Fibroblast of lung (primary cell): Measurements from ENCODE around the gene PICALM. TPM values are rescaled to one million over a fixed set of nuclear protein-coding genes. Genes with fewer than 3 reads are reported as not detected.

Experiments
- DNase-seq, 2 donors: peaks; one replicate each; pipeline versions ENCODE4 v3.0.0 to v3.0.0-alpha.2; 2010; ENCODE audit warnings: low read depth in 2 of 2
- H2AFZ ChIP-seq: 2 replicates; pipeline ENCODE4 v1.5.1; 2012; ENCODE audit warnings: low read length, control low read depth, inconsistent platforms
- H3K27ac ChIP-seq: 2 replicates; pipeline ENCODE4 v1.5.1; 2011; ENCODE audit warnings: low read length, control low read depth; ENCODE audit not compliant: insufficient read depth
- H3K27me3 ChIP-seq: 2 replicates; pipeline ENCODE4 v1.5.1; 2011; ENCODE audit warnings: mild to moderate bottlenecking, low read length; ENCODE audit not compliant: control insufficient read depth, insufficient read depth
- H3K36me3 ChIP-seq: 2 replicates; pipeline ENCODE4 v1.5.1; 2011; ENCODE audit warnings: low read length; ENCODE audit not compliant: control insufficient read depth, insufficient read depth
- H3K4me1 ChIP-seq: 2 replicates; pipeline ENCODE4 v1.5.1; 2011; ENCODE audit warnings: low read length; ENCODE audit not compliant: control insufficient read depth, insufficient read depth; ENCODE audit errors: extremely low read depth
- H3K4me2 ChIP-seq: 2 replicates; pipeline ENCODE4 v1.5.1; 2011; ENCODE audit warnings: low read length, control low read depth; ENCODE audit not compliant: insufficient read depth; ENCODE audit errors: extremely low read depth
- H3K4me3 ChIP-seq, 4 experiments: fragments of 200-600 bp in 1 of 4; sonication (generic) in 1 of 4; replicated peaks in 1 of 4; 2 replicates each; pipeline ENCODE4 v1.5.1; 2011 to 2016; ENCODE audit warnings: low read length in 4 of 4, low read depth in 3 of 4, mild to moderate bottlenecking in 3 of 4, control low read depth in 2 of 4, inconsistent platforms in 1 of 4, mixed read lengths in 1 of 4; ENCODE audit not compliant: insufficient read depth in 1 of 4; ENCODE audit errors: control extremely low read depth in 1 of 4
- H3K79me2 ChIP-seq: 2 replicates; pipeline ENCODE4 v1.5.1; 2012; ENCODE audit warnings: mild to moderate bottlenecking, low read length, inconsistent platforms; ENCODE audit not compliant: control insufficient read depth, insufficient read depth
- H3K9ac ChIP-seq: 2 replicates; pipeline ENCODE4 v1.5.1; 2011; ENCODE audit warnings: mild to moderate bottlenecking, low read length, control low read depth; ENCODE audit not compliant: insufficient read depth
- H3K9me3 ChIP-seq: 2 replicates; pipeline ENCODE4 v1.5.1; 2012; ENCODE audit warnings: low read depth, low read length; ENCODE audit not compliant: control insufficient read depth, insufficient read depth
- H4K20me1 ChIP-seq: 2 replicates; pipeline ENCODE4 v1.5.1; 2011; ENCODE audit warnings: low read length; ENCODE audit not compliant: control insufficient read depth, insufficient read depth; ENCODE audit errors: extremely low read depth
- EZH2 ChIP-seq: IDR thresholded peaks from 2 replicates; pipeline ENCODE4 v1.5.1; 2012; ENCODE audit warnings: low read length, control low read depth, mild to moderate bottlenecking; ENCODE audit errors: missing control alignments
- polyA plus RNA-seq, 2 donors: library from polyadenylated mRNA; depleted of rRNA in 1 of 2; stranded (reverse) in 1 of 2; unstranded in 1 of 2; fragments of >200 nt; gene quantifications; 2 replicates each; pipeline ENCODE4 v1.2.1, GENCODE V29; 2011 to 2012; ENCODE audit warnings: missing spikeins in 1 of 2
- total RNA-seq: library from RNA; depleted of rRNA; stranded (reverse); fragments of >200 nt; gene quantifications from 2 replicates; pipeline ENCODE4 v1.2.1, GENCODE V29; 2014
- TF ChIP-seq, protein P1 (sequence below), 2 donors: IDR thresholded peaks in 1 of 2; conservative IDR thresholded peaks in 1 of 2; 1 replicate in 1 of 2; 2 replicates in 1 of 2; pipeline ENCODE4 v1.5.1; 2011 to 2012; ENCODE audit warnings: low read length in 2 of 2, control low read depth in 1 of 2, inconsistent platforms in 1 of 2, low read depth in 1 of 2, mild to moderate bottlenecking in 1 of 2

The PICALM gene
- total and polyA plus RNA-seq, 2 donors (not counting 1 experiment from before 2014, with no cell fraction given) = 291 to 322 TPM

DNA sequence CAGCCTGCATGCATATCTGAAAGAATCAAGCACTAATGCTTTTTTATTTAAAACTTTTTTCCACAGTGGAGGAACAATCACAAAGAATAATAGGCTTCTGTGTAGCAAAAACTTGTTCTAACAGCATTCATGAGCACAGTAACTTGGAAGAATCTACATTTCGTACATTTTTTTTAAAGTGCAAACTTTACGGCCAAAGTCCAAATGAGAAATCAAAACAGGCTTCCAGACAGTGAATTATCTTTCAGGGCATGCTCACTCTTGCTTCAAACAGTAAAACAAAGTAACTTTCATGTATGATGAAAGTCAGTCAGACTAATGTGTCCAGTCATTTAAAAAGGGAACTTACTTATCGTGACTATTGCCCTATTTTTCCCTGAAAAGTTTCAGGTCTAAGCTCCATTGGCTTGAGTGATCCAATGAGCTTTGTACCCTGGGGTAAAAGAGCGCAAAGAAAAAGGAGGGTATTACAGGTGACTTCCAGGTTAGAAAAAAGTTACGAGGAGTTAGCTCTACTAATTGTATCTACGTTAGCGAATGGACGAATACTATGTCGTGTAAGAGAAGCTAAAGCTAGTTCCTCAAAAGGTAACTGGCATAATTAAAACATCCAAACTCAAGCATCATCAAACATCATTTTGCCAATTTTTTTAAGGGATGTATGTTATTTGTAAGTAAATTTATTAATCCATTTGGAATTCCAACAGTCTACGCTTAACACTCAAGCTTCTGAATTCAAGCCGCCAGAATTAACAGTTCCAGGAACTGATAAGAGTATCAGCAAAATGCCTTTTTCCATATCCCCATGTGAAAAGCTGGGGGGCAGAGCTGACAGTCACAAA is 1.7 kb downstream of the PICALM start:
- DNase-seq = no peak
- Histone ChIP-seq H4K20me1 (peaks cover 11% of the 10 kb centered on the region), H3K4me1 (peaks cover 16% of the 10 kb centered on the region)

GRCh38 chr11:86066657-86067008 is 2.3 kb downstream of the PICALM start:
- Histone ChIP-seq H3K4me2 (peak overlapping the region; percentile 95), H3K27ac (peak overlapping the region; percentile 94), H3K36me3 (no peaks in the 10 kb centered on the region), H2AFZ (no peak overlapping the region), H3K4me3 (peak overlapping the region; percentile 83 to 97 (median 85)), H3K27me3 (no peaks in the 10 kb centered on the region), H3K4me1 (peaks cover 17% of the 10 kb centered on the region), H3K9me3 (no peaks in the 10 kb centered on the region), H4K20me1 (peaks cover 11% of the 10 kb centered on the region), H3K79me2 (peaks cover 73% of the 10 kb centered on the region), H3K9ac (peak overlapping the region; percentile 91)
- TF ChIP-seq EZH2 = no peak
- TF ChIP-seq, protein P1, sequence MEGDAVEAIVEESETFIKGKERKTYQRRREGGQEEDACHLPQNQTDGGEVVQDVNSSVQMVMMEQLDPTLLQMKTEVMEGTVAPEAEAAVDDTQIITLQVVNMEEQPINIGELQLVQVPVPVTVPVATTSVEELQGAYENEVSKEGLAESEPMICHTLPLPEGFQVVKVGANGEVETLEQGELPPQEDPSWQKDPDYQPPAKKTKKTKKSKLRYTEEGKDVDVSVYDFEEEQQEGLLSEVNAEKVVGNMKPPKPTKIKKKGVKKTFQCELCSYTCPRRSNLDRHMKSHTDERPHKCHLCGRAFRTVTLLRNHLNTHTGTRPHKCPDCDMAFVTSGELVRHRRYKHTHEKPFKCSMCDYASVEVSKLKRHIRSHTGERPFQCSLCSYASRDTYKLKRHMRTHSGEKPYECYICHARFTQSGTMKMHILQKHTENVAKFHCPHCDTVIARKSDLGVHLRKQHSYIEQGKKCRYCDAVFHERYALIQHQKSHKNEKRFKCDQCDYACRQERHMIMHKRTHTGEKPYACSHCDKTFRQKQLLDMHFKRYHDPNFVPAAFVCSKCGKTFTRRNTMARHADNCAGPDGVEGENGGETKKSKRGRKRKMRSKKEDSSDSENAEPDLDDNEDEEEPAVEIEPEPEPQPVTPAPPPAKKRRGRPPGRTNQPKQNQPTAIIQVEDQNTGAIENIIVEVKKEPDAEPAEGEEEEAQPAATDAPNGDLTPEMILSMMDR (conservative IDR thresholded peaks at IDR 0.05 in 1 of 2, IDR thresholded peaks at IDR 0.05 in 1 of 2; ENCODE audit: low read depth in 1 of 2, low read length in 2 of 2) = no peak
- DNase-seq = no peak

More for the DNA sequence above, 1.7 kb downstream of the PICALM start:
- Histone ChIP-seq H3K27me3 (no peaks in the 10 kb centered on the region), H3K36me3 (no peaks in the 10 kb centered on the region), H3K4me2 (peak overlapping the region; percentile 95), H3K4me3 (peak overlapping the region; percentile 83 to 97 (median 85)), H3K27ac (peak overlapping the region; percentile 94), H3K79me2 (peaks cover 67% of the 10 kb centered on the region), H2AFZ (no peak overlapping the region), H3K9ac (peak overlapping the region; percentile 91), H3K9me3 (no peaks in the 10 kb centered on the region)
- TF ChIP-seq, protein P1 (conservative IDR thresholded peaks at IDR 0.05 in 1 of 2, IDR thresholded peaks at IDR 0.05 in 1 of 2; ENCODE audit: low read depth in 1 of 2, low read length in 2 of 2) = no peak
- TF ChIP-seq EZH2 = no peak

DNA sequence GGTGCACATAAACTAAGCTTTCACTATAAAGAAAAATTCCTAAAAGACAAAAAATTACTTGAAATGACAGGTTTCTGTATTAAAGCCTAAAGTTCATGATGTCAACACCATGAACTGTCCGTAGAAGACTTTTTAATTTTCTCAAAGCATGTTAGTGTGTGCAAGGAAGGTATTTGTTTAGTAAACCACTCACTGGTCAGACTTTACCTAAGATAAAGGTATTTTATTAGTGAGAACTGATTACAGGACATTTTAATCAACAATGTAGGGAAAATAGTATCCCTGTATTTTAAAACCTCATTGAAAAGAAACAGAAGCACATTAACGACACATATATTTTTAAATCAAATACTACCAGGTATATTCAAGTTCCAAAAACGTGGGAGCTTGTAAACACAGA is 2.9 kb downstream of the PICALM start:
- H3K36me3 ChIP-seq = no peaks in the 10 kb centered on the region
- H3K4me2 ChIP-seq = peak overlapping the region; percentile 95
- H3K4me1 ChIP-seq = peaks cover 18% of the 10 kb centered on the region
- TF ChIP-seq, protein P1 (conservative IDR thresholded peaks at IDR 0.05 in 1 of 2, IDR thresholded peaks at IDR 0.05 in 1 of 2; ENCODE audit: low read depth in 1 of 2, low read length in 2 of 2) = no peak
- no peak for TF ChIP-seq EZH2
- no peak overlapping the region for H2AFZ ChIP-seq
- peak overlapping the region; percentile 83 to 97 (median 85) for H3K4me3 ChIP-seq
- no peaks in the 10 kb centered on the region for H3K27me3 ChIP-seq
- no peaks in the 10 kb centered on the region for H3K9me3 ChIP-seq
- DNase-seq = no peak
- peaks cover 79% of the 10 kb centered on the region for H3K79me2 ChIP-seq
- peak overlapping the region; percentile 94 for H3K27ac ChIP-seq
- peak overlapping the region; percentile 91 for H3K9ac ChIP-seq
- peaks cover 11% of the 10 kb centered on the region for H4K20me1 ChIP-seq
